ENCODE measurements around the gene NOC3L.
"Not testable (repeated sequence)": the region's sequence is repeated elsewhere in the genome, so short reads cannot be mapped to it uniquely, and the experiment has no call there.

DNA sequence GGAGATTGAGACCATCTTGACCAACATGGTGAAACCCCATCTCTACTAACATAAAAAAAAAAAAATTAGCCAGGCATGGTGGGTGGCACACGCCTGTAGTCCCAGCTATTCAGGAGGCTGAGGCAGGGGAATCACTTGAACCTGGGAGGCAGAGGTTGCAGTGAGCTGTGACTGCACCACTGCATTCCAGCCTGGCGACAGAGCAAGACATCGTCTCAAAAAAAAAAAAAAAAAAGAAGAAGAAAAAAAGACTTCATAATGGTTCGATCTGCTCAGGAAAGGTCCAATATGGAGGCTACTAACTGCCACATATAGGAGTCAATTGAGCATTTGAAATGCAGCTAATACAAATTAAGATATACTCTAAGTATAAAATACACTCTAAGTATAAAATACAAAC lies 12.2 kb downstream of the NOC3L start:
- not testable (repeated sequence) for TF ChIP-seq NFIC (IDR thresholded peaks at IDR 0.05); EP300 (IDR thresholded peaks at IDR 0.05; ENCODE audit: borderline replicate concordance); CREB1 (IDR thresholded peaks at IDR 0.05; ENCODE audit: low read depth); TCF12 (IDR thresholded peaks at IDR 0.05; ENCODE audit: low read depth); CEBPB (IDR thresholded peaks at IDR 0.05); YY1 (IDR thresholded peaks at IDR 0.05; ENCODE audit: low read depth); FOXM1 (IDR thresholded peaks at IDR 0.05; ENCODE audit: borderline replicate concordance, low read depth); TAF1 (IDR thresholded peaks at IDR 0.05; ENCODE audit: low read depth)
- TF ChIP-seq, protein P1, sequence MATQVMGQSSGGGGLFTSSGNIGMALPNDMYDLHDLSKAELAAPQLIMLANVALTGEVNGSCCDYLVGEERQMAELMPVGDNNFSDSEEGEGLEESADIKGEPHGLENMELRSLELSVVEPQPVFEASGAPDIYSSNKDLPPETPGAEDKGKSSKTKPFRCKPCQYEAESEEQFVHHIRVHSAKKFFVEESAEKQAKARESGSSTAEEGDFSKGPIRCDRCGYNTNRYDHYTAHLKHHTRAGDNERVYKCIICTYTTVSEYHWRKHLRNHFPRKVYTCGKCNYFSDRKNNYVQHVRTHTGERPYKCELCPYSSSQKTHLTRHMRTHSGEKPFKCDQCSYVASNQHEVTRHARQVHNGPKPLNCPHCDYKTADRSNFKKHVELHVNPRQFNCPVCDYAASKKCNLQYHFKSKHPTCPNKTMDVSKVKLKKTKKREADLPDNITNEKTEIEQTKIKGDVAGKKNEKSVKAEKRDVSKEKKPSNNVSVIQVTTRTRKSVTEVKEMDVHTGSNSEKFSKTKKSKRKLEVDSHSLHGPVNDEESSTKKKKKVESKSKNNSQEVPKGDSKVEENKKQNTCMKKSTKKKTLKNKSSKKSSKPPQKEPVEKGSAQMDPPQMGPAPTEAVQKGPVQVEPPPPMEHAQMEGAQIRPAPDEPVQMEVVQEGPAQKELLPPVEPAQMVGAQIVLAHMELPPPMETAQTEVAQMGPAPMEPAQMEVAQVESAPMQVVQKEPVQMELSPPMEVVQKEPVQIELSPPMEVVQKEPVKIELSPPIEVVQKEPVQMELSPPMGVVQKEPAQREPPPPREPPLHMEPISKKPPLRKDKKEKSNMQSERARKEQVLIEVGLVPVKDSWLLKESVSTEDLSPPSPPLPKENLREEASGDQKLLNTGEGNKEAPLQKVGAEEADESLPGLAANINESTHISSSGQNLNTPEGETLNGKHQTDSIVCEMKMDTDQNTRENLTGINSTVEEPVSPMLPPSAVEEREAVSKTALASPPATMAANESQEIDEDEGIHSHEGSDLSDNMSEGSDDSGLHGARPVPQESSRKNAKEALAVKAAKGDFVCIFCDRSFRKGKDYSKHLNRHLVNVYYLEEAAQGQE (IDR thresholded peaks at IDR 0.05; ENCODE audit: low read depth), result not testable (repeated sequence)
- TF ChIP-seq, protein P2, sequence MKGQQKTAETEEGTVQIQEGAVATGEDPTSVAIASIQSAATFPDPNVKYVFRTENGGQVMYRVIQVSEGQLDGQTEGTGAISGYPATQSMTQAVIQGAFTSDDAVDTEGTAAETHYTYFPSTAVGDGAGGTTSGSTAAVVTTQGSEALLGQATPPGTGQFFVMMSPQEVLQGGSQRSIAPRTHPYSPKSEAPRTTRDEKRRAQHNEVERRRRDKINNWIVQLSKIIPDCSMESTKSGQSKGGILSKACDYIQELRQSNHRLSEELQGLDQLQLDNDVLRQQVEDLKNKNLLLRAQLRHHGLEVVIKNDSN (IDR thresholded peaks at IDR 0.05), result not testable (repeated sequence)

Data from Ishikawa (cell line).